ENCODE results near the gene PDGFB.

GRCh38 chr22:39238966-39239505, 5.7 kb downstream of the PDGFB start:
- no peak for TF ChIP-seq CTCF (IDR thresholded peaks at IDR 0.05)
- TF ChIP-seq POLR2AphosphoS5 (IDR thresholded peaks at IDR 0.05; ENCODE audit: insufficient read depth in 1 of 2, low read depth in 1 of 2) = no peak

Data from vagina (tissue), 2 donors.